Germinal center (tissue), 1 donor: ENCODE results near the gene KRT20.

Experiments
- DNase-seq: peaks from one replicate; pipeline ENCODE4 v3.0.0; 2012; ENCODE audit warnings: mixed read lengths, low spot score

The KRT20 gene

GRCh38 chr17:40850293-40850972, 34.6 kb downstream of the KRT20 start:
- no peak for DNase-seq

- no peak for DNase-seq
Measured at GRCh38 chr17:40849723-40850122, 35.3 kb downstream of the KRT20 start.

- DNase-seq, result no peak
Measured at GRCh38 chr17:40848583-40849235, 36.3 kb downstream of the KRT20 start.

- DNase-seq, result no peak
Measured at GRCh38 chr17:40846515-40847144, 38.4 kb downstream of the KRT20 start.

GRCh38 chr17:40844671-40845107, 40.4 kb downstream of the KRT20 start:
- DNase-seq, result no peak

- no peak for DNase-seq
Measured at GRCh38 chr17:40843242-40843641, 41.8 kb downstream of the KRT20 start.

- no peak for DNase-seq
Measured at GRCh38 chr17:40841246-40841645, 43.8 kb downstream of the KRT20 start.

GRCh38 chr17:40839194-40839593, 45.8 kb downstream of the KRT20 start:
- no peak for DNase-seq

GRCh38 chr17:40836020-40836419, 49.0 kb downstream of the KRT20 start:
- no peak for DNase-seq

- no peak for DNase-seq
Measured at GRCh38 chr17:40833882-40834281, 51.2 kb downstream of the KRT20 start.

GRCh38 chr17:40832840-40833239, 52.2 kb downstream of the KRT20 start:
- no peak for DNase-seq

GRCh38 chr17:40830085-40830776, 54.8 kb downstream of the KRT20 start:
- no peak for DNase-seq

GRCh38 chr17:40828454-40829044, 56.5 kb downstream of the KRT20 start:
- DNase-seq, result no peak

- no peak for DNase-seq
Measured at GRCh38 chr17:40827746-40828453, 57.1 kb downstream of the KRT20 start.
